Lung microvascular endothelial cell (primary cell): ENCODE measurements around the gene FADS6. TPM values are rescaled to one million over a fixed set of nuclear protein-coding genes. Genes with fewer than 3 reads are reported as not detected.

Source experiments
- DNase-seq, 2 donors: peaks; one replicate each; pipeline versions ENCODE4 v3.0.0 to v3.0.0-alpha.2; 2010; ENCODE audit warnings: low read depth in 2 of 2
- total RNA-seq: library from RNA; depleted of rRNA; stranded (reverse); fragments of >200 nt; gene quantifications from 2 replicates; pipeline ENCODE4 v1.2.1, GENCODE V29; 2014

FADS6 gene
- total RNA-seq, 1 donor from 2014 or later, result not detected

DNA sequence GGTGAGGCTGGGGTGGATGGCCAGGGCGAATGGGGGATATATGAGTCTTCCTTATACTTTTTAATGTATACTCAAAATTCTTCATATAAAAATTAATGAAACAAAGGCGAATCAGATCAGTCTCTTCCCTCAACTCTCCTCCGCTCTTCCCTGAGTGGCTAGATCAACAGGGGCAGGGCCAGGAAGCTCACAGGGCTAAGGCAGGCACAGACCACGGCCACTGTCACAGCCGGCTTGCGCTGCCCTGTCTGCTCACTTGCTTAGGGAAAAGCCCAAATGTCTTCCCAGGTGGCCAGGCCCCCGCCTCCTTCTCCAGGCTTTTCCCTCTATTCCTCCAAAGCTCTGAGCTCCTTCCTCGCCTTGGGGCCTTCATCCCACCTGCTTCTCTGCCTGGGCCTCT, 39.8 kb downstream of the FADS6 start:
- no peak for DNase-seq

- DNase-seq, result no peak
Observed at GRCh38 chr17:74853048-74853397, 40.4 kb downstream of the FADS6 start.

- DNase-seq, result peak in 1 of 2 donors; percentile 28
Observed at GRCh38 chr17:74852237-74853047, 41.0 kb downstream of the FADS6 start.

GRCh38 chr17:74851612-74852236, 41.7 kb downstream of the FADS6 start:
- DNase-seq, result no peak

DNA sequence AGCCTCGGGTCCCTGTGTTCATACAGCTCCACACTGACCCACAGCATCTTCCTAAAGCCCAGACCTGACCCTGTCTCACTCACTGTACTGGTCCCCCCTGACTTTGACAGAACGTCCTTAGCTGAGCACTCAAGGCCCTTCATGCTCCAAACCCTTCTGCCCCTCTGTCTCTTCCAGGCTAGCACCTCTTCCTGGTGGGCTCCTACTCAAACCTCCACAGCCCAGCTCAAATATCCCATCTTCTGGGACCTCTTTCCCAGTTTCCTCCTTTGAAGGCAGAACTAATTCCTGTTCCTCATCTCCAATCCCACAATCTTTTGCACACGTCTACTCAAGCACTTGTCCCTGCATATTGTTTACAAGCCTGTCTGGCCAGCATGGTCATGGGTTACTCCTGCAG, 42.5 kb downstream of the FADS6 start:
- DNase-seq, result no peak

DNA sequence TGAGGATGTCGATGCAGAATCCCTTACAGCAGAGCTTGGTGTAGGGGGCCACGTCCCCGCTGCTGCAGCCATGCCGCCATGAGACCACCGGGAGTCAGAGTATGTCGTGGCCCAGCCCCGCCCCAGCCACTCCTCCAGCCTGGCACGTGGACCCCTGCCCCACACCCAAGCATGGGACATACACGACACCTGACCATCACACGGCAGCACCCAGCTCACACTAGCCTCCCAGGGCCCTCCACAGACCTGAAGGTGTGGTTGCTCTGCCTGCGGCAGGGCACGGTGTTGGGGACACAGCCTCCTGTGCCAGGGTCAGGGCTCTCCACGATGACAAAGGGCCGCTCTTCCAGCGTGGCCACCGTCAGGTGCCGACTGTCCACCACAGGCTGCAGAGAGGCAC, 43.1 kb downstream of the FADS6 start:
- no peak for DNase-seq

DNA sequence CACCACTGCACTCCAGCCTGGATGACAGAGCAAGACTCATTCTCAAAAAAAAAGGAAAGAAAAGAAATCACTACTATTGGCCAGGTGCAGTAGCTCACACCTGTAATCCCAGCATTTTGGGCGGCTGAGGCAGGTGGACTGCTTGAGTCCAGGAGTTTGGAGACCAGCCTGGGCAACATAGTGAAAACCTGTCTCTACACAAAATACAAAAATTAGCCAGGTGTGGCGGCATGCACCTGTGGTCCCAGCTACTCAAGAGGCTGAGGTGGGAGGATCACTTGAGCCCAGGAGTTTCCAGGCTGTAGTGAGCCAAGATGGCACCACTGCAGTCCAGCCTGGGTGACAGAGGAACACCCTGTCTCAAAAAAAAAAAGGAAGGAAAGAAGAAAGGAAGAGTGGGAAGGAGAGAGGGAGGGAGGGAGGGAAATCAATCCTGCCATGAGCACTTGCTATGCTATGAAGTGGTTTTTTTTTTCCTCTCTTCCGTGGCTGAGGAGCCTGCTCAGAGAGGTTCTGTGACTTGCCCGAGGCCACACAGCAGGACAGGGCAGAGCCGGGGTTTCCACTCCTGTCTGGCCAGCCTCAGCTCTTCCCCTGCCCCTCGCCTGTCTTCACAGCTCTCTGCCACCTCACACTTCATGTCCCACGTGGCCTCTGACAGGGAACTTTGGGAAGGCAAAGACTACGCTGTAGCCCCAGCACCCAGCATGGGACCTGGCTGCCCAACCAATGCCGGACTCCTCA, 44.6 kb downstream of the FADS6 start:
- no peak for DNase-seq

DNA sequence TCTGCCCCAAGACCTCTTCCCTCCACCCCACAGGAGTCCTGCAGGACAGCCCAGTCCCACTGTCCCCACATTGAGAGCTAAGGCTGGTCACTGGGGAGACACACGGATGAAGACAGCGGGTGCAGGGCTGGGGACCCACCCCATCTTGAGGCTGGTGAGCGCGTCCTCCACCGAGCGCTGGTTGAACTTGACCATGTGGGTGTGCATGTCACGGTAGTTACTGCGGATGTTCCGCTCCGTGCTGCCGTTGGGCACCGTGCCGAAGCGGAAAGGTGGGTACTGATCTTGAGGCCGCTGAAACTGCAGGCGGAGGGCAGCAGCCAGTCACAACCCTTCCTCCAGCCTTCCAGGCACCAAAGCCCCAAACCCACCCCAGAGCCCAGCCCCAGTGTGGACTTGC, 46.8 kb downstream of the FADS6 start:
- DNase-seq, result no peak

DNA sequence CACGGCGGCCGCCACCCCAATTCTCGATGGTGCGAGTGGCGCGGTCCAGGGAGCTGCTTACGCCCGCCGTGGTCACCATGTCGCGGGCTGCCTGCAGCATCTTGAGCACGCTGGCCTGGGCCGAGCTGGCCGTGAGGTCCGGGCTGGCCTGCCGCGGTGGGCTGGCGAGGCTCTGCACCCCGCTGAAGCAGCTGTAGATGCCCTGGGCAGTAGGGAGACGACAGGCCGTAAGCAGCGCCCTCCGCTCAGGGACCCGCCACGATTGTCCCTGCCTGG, 50.1 kb downstream of the FADS6 start:
- no peak for DNase-seq

DNA sequence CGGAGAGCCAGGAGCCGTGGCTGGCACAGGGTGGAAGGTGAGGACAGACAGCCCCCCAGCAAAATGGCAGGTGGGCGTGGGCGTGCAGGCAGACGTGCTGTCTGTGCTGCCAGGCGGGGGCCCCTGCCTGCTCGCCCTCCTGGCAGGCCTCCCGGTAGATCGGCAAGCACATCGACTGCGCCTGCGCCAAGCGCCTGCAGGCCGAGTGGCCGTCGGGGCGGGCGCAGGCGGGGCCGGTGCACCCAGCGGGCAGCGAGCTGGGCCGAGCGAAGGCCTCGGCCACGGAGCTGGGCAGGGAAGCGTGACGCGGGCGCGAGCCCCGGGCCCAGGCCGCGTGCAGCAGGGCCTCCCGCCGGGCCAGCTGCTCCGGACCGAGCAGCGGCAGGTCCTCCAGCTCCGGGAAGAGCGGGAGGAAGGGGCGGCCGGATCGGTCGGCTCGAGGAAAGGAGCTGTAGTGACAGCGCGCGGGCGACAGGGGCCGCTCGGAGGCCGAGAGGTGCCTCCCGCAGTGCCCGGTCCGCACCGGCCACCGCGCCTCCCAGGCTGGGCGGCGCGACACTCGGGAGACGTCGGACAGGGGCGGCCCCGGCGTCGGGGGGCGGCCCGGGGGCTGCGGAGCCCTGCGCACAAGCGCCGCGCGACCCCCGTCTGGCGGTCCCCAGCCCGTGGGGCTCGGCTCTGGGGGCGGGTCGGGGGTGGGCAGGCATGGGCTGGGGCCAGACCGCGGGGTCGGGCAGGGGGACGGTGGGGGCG, 50.7 kb downstream of the FADS6 start:
- DNase-seq, result peak; percentile 77 to 89

DNA sequence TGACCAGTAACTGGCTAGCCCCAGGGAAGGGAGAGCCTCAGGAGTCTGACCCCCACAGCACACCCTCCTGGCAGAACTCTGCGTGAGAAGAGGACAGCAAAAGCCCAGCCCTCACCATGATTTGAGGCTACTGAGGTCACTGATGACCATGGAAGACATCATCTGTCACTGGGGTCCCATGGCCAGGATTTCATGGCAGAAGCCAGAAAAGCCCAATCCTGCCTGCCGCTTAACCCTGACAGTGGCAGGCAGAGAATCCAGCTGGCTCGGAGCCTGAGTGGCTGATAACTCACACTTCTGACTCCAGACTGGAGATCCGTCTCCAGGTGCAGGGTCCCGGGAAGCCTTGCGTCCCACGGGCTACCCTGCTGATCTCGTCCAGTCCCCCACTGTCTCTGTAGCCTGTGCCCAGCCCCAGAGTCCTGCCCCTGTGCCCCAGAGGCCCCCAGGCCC, 51.3 kb downstream of the FADS6 start:
- no peak for DNase-seq

DNA sequence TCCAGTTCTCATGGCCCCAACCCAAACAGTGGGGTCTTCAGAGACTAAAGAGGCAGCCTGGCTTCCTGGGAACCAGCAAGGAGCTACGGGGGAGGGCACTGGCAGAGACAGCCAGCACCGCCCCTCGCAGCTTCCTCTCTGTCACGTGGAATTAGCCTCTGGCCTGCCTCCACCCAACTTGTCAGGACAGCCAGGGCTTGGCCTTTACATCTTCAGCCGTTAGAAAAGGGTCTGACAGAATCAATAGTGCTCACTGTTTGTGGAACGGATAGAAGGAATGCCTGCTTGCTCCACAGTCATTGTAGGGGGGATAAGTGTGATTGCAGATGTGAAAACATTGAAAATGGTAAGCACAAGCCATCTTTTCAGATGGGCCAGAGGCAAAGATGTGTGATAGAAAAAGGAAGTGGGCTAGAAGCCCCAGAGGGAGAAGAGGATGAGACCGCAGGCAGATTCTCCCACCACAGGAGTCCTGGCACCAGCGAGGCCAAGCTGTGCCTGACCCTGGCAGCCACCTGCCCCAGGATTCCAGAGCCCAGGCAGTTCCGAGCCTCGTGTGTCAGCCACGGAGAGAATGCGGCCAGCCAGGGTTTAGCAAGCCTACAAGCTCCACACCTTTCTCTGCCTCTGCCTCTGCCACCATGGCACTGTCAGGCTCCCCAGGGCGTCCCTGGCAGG, 52.3 kb downstream of the FADS6 start:
- peak; percentile 25 to 48 for DNase-seq

DNA sequence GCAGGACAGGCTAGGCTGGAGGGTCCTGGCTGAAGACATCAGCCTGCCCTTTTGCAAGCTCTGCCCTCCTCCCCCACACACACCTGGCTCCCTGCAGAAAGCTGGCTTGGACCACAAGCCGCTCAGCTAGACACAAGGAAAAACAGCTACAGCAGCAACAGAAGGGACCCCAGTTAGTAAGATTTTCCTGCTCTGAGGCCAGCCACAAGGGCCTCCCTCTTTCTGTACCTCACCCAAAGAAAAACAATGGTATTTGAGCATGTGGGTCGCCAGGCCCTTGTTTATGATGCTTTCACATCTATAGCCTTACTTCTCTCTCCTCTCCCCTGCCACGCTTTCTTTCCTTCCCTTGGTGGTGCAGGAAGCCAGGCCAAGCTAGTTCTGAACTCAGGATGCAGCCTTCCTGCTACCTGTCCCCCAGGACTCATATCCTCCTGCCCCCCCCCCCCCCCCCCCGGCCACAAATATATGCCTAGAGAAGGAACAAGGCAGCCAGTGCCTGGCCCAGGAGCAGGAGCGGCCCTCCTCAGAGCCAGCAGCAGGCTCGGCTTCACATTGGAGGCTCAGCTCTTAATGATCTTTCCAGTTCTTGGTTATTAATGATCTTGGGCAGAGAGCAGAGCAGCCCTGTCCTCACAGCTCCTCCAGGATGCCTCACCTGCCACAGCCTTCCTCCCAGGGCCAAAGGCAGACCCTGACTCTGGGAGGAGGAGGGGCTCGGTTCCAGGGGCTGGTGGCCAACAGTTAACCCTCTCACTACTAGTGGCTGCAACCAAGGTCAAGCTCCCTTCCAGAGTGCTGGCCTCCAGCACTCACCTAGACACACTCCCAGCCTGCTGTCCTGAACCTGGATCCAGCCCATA, 53.2 kb downstream of the FADS6 start:
- DNase-seq, result no peak

DNA sequence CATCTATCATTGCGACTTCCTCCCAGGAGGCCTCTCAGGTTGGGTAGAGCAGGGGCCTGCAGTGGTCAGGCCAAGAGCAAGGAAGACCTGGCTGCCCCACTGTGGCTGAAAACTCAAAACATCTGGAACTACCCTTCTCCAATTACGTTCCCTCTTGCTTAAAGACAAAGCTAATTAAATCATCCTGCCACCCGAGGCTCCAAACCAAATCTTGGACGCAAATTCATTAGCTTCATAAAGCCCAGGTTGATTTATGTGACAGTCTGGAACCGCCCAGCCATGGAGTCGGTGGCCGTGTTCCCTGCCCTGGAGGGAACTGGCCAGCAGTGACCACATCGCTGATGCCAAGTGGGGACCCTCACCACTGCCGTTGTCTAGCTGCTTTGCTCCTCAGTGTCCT, 55.2 kb downstream of the FADS6 start:
- no peak for DNase-seq

DNA sequence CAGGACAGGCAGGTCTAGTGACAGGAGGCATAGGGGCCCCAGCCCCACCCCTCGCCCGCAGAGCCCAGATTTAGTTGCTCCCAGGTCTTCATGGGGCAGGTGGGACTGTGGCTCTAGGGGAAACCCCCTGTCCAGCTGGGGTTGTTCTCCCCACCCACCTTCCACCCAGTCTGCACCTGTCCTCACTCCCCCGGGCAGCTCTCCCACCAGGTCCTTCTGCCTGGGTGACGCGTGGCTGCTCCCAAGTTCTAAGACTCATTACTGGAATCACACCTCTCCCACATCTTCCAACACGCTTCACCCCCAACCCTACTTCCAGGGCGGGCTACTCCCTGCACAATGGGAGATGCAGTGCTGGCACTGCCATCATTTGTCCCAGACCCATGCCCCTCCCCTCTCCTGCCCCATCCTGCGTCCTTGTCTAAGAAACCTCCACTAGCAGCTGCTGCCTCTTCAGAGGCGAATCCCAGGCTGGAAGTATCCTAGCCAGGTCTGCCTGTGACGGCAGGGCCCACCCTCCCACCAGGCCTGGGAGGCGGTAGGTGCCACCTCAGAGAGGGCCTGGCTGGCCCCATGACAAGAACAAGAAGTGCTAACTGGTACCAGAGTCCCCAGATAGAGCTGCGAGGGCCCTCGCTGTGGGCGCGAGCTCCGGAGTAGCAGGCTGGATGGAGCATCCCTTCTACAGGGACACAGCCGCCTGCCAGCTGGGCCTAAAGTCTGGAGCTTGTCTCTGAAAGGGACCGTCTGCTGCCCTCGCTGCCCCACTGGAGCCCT, 56.6 kb downstream of the FADS6 start:
- DNase-seq, result no peak

- DNase-seq, result no peak
Observed at GRCh38 chr17:74836191-74836590, 57.2 kb downstream of the FADS6 start.

GRCh38 chr17:74833501-74834377, 59.7 kb downstream of the FADS6 start:
- peak in 1 of 2 donors; percentile 11 for DNase-seq

DNA sequence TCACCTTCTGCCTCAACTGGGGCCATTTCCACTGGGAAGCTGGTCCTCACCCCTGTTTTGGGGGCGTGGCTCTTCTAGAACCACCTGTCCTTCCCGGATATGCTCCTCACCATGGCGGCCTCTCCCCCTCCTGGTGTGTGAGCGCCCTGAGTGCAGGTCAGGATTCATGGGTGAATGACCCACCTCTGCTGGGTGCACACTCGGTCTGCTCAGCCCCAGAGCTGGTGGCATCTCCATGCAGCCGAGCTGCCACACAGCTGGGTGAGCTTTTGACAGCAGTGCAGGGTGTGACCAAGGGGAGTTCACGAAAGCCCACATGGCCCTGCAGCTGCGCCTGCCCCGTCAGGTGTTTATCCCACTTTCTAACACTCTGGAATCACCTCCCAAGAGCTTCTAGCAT, 61.0 kb downstream of the FADS6 start:
- DNase-seq, result no peak
